HEK293T (cell line): ENCODE results near the gene PLCD4.

Experiments used
- CTCF ChIA-PET: fragments of 350-600 bp; formaldehyde crosslinking; extraction: SDS; loops from one replicate; lab custom pipeline; 2021; ENCODE audit warnings: antibody characterized with exemption, inconsistent platforms; lab: Yijun Ruan, JAX
- POLR2A ChIA-PET: fragments of 350-600 bp; formaldehyde crosslinking; extraction: SDS; loops from one replicate; lab custom pipeline; 2020; ENCODE audit warnings: antibody characterized with exemption, inconsistent platforms; lab: Yijun Ruan, JAX
- DNase-seq: peaks from one replicate; pipeline ENCODE4 v3.0.0; 2012; ENCODE audit warnings: mixed read lengths; ENCODE audit errors: extremely low spot score
- ARNT ChIP-seq: fragments of 450-650 bp; IDR thresholded peaks from 2 replicates; pipeline ENCODE4 v1.6.1; 2017; ENCODE audit warnings: mild to moderate bottlenecking
- BHLHE40 ChIP-seq: fragments of 450-650 bp; IDR thresholded peaks from 2 replicates; pipeline ENCODE4 v1.6.1; 2016; ENCODE audit warnings: mild to moderate bottlenecking, moderate library complexity, borderline replicate concordance
- CTBP1 ChIP-seq: fragments of 450-650 bp; IDR thresholded peaks from 2 replicates; pipeline ENCODE4 v1.6.1; 2016; ENCODE audit warnings: borderline replicate concordance
- ELF4 ChIP-seq: fragments of 450-650 bp; IDR thresholded peaks from 2 replicates; pipeline ENCODE4 v1.6.1; 2017; ENCODE audit warnings: antibody characterized with exemption
- FOXA1 ChIP-seq: fragments of 450-650 bp; IDR thresholded peaks from 2 replicates; pipeline ENCODE4 v1.6.1; 2016; ENCODE audit warnings: mild to moderate bottlenecking
- FOXK2 ChIP-seq: fragments of 450-650 bp; IDR thresholded peaks from 2 replicates; pipeline ENCODE4 v1.6.1; 2016; ENCODE audit warnings: mild to moderate bottlenecking
- FOXM1 ChIP-seq: fragments of 450-650 bp; IDR thresholded peaks from 2 replicates; pipeline ENCODE4 v1.6.1; 2017; ENCODE audit warnings: mild to moderate bottlenecking, borderline replicate concordance
- HDGF ChIP-seq: fragments of 450-650 bp; IDR thresholded peaks from 2 replicates; pipeline ENCODE4 v1.6.1; 2017; ENCODE audit warnings: antibody characterized with exemption, borderline replicate concordance
- L3MBTL2 ChIP-seq: fragments of 450-650 bp; conservative IDR thresholded peaks from 2 replicates; pipeline ENCODE4 v1.6.1; 2016; ENCODE audit warnings: mild to moderate bottlenecking
- LEF1 ChIP-seq: fragments of 450-650 bp; IDR thresholded peaks from 2 replicates; pipeline ENCODE4 v1.6.1; 2017; ENCODE audit warnings: mild to moderate bottlenecking, borderline replicate concordance
- NFRKB ChIP-seq: fragments of 450-650 bp; IDR thresholded peaks from 2 replicates; pipeline ENCODE4 v1.6.1; 2016; ENCODE audit warnings: mild to moderate bottlenecking, moderate library complexity
- SP1 ChIP-seq: fragments of 450-650 bp; IDR thresholded peaks from 2 replicates; pipeline ENCODE4 v1.6.1; 2017
- SUZ12 ChIP-seq: fragments of 450-650 bp; IDR thresholded peaks from 2 replicates; pipeline ENCODE4 v1.6.1; 2016; ENCODE audit warnings: mild to moderate bottlenecking
- TARDBP ChIP-seq: fragments of 450-650 bp; IDR thresholded peaks from 2 replicates; pipeline ENCODE4 v1.6.1; 2016
- ZNF384 ChIP-seq: fragments of 450-650 bp; IDR thresholded peaks from 2 replicates; pipeline ENCODE4 v1.6.1; 2016
- TF ChIP-seq, protein P1 (sequence below): fragments of 450-650 bp; IDR thresholded peaks from 2 replicates; pipeline ENCODE4 v1.6.1; 2016

The PLCD4 gene

GRCh38 chr2:218655751-218656150 is 48.1 kb downstream of the PLCD4 start:
- DNase-seq: no peak
- no peak for TF ChIP-seq CTBP1
- TF ChIP-seq, protein P1, sequence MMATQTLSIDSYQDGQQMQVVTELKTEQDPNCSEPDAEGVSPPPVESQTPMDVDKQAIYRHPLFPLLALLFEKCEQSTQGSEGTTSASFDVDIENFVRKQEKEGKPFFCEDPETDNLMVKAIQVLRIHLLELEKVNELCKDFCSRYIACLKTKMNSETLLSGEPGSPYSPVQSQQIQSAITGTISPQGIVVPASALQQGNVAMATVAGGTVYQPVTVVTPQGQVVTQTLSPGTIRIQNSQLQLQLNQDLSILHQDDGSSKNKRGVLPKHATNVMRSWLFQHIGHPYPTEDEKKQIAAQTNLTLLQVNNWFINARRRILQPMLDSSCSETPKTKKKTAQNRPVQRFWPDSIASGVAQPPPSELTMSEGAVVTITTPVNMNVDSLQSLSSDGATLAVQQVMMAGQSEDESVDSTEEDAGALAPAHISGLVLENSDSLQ: no peak
- no peak for TF ChIP-seq LEF1
- no peak for TF ChIP-seq BHLHE40
- no peak for TF ChIP-seq ZNF384
- no peak for TF ChIP-seq TARDBP
- TF ChIP-seq HDGF: no peak
- TF ChIP-seq SP1: no peak
- TF ChIP-seq FOXM1: no peak
- TF ChIP-seq NFRKB: no peak
- TF ChIP-seq FOXA1: no peak
- TF ChIP-seq SUZ12: no peak
- ChIA-PET CTCF (interaction anchor here (1.0 kb wide), 1 partner anchor 192 kb away, joined by 3 read pairs; no protein-coding TSS in a partner anchor), POLR2A (interaction anchor here (0.8 to 1.0 kb wide), 2 partner anchors 16 to 48 kb away, joined by 3 read pairs; partner anchors contain the start of genes PLCD4, RNF25 and STK36)

GRCh38 chr2:218658671-218659257 is 51.1 kb downstream of the PLCD4 start:
- DNase-seq: peak; percentile 61
- ChIA-PET POLR2A (interaction anchor here (1.0 to 2.8 kb wide), 11 partner anchors 10 to 372 kb away, joined by 3 to 39 read pairs (median 4); partner anchors contain the start of genes RNF25, STK36 and TTLL4), CTCF (interaction anchor here (0.7 to 2.0 kb wide), 12 partner anchors 13 to 328 kb away, joined by 3 to 7 read pairs (median 4); partner anchors contain the start of genes RNF25 and STK36)
- peak; percentile 27 for TF ChIP-seq L3MBTL2
- no peak for TF ChIP-seq BHLHE40
- peak; percentile 24; the same call in 1 of the 2 replicates for TF ChIP-seq CTBP1

DNA sequence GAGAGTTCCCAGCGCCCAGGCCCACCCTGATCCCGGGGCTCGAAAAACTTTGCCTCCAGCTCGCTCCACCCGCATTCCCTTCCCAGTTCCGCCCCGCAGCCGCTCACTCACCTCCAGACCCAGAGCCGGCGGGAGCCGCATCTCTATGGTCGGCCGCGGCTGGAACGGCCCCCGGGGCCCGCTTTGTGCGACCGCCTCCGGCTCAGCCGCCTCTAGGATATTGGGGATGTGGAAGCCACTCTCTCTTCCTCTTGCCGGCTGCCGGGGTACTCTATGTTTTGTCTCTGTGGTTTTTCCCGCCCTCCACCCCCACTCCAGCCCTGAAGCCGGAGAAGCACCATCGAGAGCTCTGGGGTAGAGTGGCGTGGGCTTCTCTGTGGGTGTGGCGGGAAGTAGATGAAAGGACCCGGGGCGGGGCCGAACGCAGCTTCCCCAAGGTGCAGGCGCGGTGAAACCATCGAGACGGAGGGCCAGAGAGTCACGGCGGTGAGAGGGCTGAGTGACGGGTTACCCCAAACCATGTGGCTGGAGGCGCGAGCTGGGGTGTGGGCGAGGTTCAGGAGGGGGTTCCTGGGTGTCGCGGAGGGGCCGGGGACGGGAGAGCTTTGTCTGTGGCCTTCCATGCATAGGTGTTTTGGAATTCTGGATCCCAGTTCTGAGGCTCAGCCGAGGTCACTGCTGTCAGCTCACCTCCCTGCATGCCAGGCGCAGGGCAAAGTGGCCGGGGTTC is 51.7 kb downstream of the PLCD4 start, which contains the start of the genes BCS1L and ZNF142:
TSS of gene BCS1L (plus strand) at position 426 of the 730 bp plus-strand sequence. CDS start 1,305 bp downstream, outside the sequence.
TSS of gene ZNF142 (minus strand) at position 366 of the 730 bp plus-strand sequence. CDS start 3,194 bp downstream, outside the sequence.
- POLR2A ChIA-PET: interaction anchor here (0.8 to 2.8 kb wide), 12 partner anchors 9 to 386 kb away, joined by 3 to 39 read pairs (median 4); partner anchors contain the start of genes RNF25, STK36 and TTLL4
- CTCF ChIA-PET: interaction anchor here (0.7 to 2.0 kb wide), 12 partner anchors 12 to 328 kb away, joined by 3 to 7 read pairs (median 4); partner anchors contain the start of genes RNF25, STK36 and TTLL4
- TF ChIP-seq, protein P1: peak; percentile 91
- TF ChIP-seq ZNF384: no peak
- peak; percentile 90 for DNase-seq

- no peak for DNase-seq
- POLR2A ChIA-PET: interaction anchor here (0.8 to 2.8 kb wide), 10 partner anchors 9 to 387 kb away, joined by 3 to 39 read pairs (median 4); partner anchors contain the start of genes RNF25 and STK36
- CTCF ChIA-PET: interaction anchor here (0.9 to 2.0 kb wide), 7 partner anchors 12 to 327 kb away, joined by 4 to 7 read pairs (median 4); partner anchors contain the start of genes RNF25, STK36 and TTLL4
- TF ChIP-seq TARDBP: no peak
- TF ChIP-seq FOXM1: no peak
- TF ChIP-seq ARNT: no peak
- TF ChIP-seq ELF4: no peak
- TF ChIP-seq, protein P1: no peak
- TF ChIP-seq L3MBTL2: no peak
- TF ChIP-seq BHLHE40: no peak
- no peak for TF ChIP-seq SP1
- no peak for TF ChIP-seq SUZ12
- TF ChIP-seq HDGF: no peak
- no peak for TF ChIP-seq FOXK2
Observed at GRCh38 chr2:218659988-218660358, 52.3 kb downstream of the PLCD4 start.

GRCh38 chr2:218662377-218662776 is 54.7 kb downstream of the PLCD4 start:
- TF ChIP-seq SUZ12 (no peak), BHLHE40 (no peak), LEF1 (no peak), ELF4 (no peak), FOXA1 (no peak), CTBP1 (no peak), FOXK2 (no peak), FOXM1 (no peak), ZNF384 (no peak)
- TF ChIP-seq, protein P1: no peak
- DNase-seq: no peak
- ChIA-PET CTCF (no interaction called here), POLR2A (interaction anchor here (1.3 kb wide), 1 partner anchor 7 kb away, joined by 3 read pairs; no protein-coding TSS in a partner anchor)
